D721Med (cell line): ENCODE measurements around the gene PTPN5.
A peak's percentile ranks its signal among the peaks of the same experiment; 100 is the strongest.

Experiments used
- DNase-seq: peaks from one replicate; pipeline ENCODE4 v3.0.0; 2011; ENCODE audit warnings: low spot score; ENCODE audit not compliant: insufficient read length
- FAIRE-seq: peaks from 2 replicates; lab custom pipeline; 2011; peaks lifted over from hg19 to GRCh38; lab: Jason Lieb, UNC
- CTCF ChIP-seq: IDR thresholded peaks from 2 replicates; pipeline ENCODE4 v1.5.1; 2012; ENCODE audit warnings: mild to moderate bottlenecking, control low read depth; ENCODE audit not compliant: insufficient read depth; ENCODE audit errors: missing control alignments

Gene PTPN5

DNA sequence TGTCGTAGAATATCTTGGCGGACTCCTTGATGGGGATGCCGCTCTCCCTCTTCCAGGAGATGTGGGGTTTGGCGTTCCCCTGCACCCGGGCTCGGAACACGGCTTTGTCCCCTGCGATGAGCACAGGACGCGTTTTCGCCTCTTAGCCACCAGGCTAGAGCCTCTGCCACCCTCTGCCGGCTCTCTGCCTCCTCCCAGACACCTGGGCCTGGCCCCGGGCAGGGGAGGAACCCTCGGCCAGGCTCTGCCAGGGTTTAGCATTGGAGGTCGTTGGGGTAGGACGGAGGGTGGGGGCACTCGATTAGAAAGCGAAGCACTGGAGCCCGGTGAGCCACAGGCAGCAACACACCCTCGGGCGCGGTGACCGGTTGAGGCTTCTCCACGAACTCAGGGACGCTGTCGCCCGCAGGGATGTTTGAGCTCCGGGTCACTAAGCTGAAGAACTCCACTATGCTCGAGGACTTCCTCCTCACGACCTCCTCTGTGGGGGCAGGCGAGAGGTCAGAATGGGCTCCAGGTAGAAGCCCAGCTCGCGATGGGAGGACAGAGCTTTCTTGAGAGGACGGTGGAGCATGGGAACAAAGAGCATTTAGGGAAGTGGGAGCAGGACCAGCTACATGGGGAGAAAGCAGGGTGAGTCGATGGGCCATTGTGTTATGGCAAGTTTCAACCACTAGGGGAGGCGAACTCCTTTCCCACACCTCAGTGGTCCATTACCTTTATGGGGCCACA, 69.9 kb downstream of the PTPN5 start:
- FAIRE-seq (no peak), DNase-seq (no peak)
- TF ChIP-seq CTCF = peak; percentile 43

DNA sequence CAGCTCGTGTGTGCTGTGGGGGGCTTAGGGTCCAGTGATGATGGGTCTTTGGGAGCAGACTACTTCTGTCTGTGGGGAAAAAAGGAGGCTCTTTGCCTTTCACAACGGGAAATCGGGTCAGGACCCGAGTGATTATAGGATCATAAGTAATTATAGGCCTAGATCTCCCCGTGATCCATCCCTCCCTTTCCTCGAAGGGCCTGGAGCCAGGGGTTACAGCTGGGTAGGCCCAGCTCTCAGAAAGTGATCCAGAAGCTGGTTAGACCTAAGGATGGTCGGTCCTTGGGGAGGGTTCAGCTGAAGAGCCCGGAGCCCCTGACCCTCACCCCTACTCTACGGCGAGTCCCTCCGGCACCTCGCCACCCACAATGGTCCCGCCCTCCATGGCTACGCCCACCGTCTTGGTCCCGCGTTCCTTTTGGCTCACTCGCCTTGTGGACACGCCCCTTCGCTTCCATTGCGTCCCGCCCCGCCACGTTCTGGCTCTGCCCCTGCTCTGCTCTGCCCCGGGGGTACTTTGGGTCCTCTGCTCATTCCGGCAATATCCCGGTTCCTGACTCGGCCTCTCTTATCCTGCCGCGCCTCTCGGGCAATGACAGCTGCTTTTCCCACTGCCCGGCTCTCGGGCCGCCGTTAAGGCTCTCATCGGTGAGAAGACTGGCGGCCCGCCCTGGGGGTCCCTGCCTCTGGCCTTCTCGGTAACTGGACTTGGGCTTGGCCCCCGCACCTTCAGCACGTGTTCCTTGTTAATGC, 70.6 kb downstream of the PTPN5 start:
- no peak for TF ChIP-seq CTCF
- FAIRE-seq = no peak
- DNase-seq = peak; percentile 71

GRCh38 chr11:18720091-18720807, 71.3 kb downstream of the PTPN5 start:
- no peak for DNase-seq
- TF ChIP-seq CTCF = no peak
- no peak for FAIRE-seq

GRCh38 chr11:18715476-18715875, 76.1 kb downstream of the PTPN5 start:
- no peak for TF ChIP-seq CTCF
- FAIRE-seq = no peak

DNA sequence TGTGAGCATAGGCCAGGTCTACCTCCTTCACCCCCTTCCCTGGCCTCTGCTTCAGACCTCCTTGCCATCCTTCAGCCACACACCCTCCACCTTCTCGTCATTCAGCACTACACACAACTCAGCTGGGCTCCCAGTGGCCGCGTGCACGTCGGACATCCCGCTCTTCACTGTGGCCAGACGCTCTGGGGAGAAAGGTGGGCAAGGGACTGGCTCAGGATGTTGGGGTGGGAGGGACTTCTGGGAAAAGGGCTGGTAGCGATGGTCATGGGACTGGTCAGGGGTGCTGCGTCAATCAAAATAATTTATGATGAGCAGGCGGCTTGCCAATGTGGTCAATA, 77.2 kb downstream of the PTPN5 start:
- no peak for FAIRE-seq
- DNase-seq = no peak
- no peak for TF ChIP-seq CTCF

More at GRCh38 chr11:18715476-18715875, 76.1 kb downstream of the PTPN5 start:
- DNase-seq = no peak

GRCh38 chr11:18713646-18714442, 77.8 kb downstream of the PTPN5 start:
- FAIRE-seq (no peak), DNase-seq (no peak)
- no peak for TF ChIP-seq CTCF
